Tibial nerve (tissue), 4 donors: Measurements from ENCODE around the gene AKR1A1. TPM values are rescaled to one million over a fixed set of nuclear protein-coding genes. Genes with fewer than 3 reads are reported as not detected.
A peak's percentile ranks its signal among the peaks of the same experiment; 100 is the strongest.
"Not testable (repeated sequence)": the region's sequence is repeated elsewhere in the genome, so short reads cannot be mapped to it uniquely, and the experiment has no call there.

Source experiments
- DNase-seq, 2 donors: peaks; one replicate each; pipeline ENCODE4 v3.0.0-alpha.2; 2019; ENCODE audit warnings: low spot score in 2 of 2
- H3K27ac ChIP-seq, 4 donors: fragments of 200-600 bp; sonication (generic) in 3 of 4; one replicate each; pipeline ENCODE4 v1.5.1; 2017 to 2019; ENCODE audit warnings: mild to moderate bottlenecking in 1 of 4
- H3K27me3 ChIP-seq, 2 donors: fragments of 200-600 bp; sonication (generic) in 1 of 2; one replicate each; pipeline versions ENCODE4 v1.5.1 to v1.6.0; 2017 to 2019
- H3K36me3 ChIP-seq, 3 donors: fragments of 200-600 bp; sonication (generic); one replicate each; pipeline ENCODE4 v1.5.1; 2018 to 2019
- H3K4me1 ChIP-seq, 4 donors: fragments of 200-600 bp; sonication (generic) in 3 of 4; one replicate each; pipeline ENCODE4 v1.5.1; 2017 to 2019
- H3K4me3 ChIP-seq, 4 donors: fragments of 200-600 bp; sonication (generic) in 3 of 4; one replicate each; pipeline ENCODE4 v1.5.1; 2017 to 2019; ENCODE audit warnings: mild to moderate bottlenecking in 1 of 4, moderate library complexity in 1 of 4
- H3K9me3 ChIP-seq, 4 donors: fragments of 200-600 bp; sonication (generic) in 3 of 4; one replicate each; pipeline ENCODE4 v1.5.1; 2017 to 2019
- CTCF ChIP-seq, 5 experiments: fragments of 200-600 bp in 3 of 5; fragments of 450-650 bp in 2 of 5; sonication (generic) in 3 of 5; IDR thresholded peaks; one replicate each; pipeline ENCODE4 v1.5.1; 2016 to 2019; ENCODE audit warnings: antibody characterized with exemption in 5 of 5, mild to moderate bottlenecking in 3 of 5, moderate library complexity in 2 of 5
- EP300 ChIP-seq, 2 donors: sonication (generic); formaldehyde crosslinking; IDR thresholded peaks; one replicate each; pipeline ENCODE4 v1.6.1; 2017; ENCODE audit warnings: antibody characterized with exemption in 2 of 2, mild to moderate bottlenecking in 1 of 2
- POLR2A ChIP-seq, 2 donors: fragments of 450-650 bp; IDR thresholded peaks; one replicate each; pipeline ENCODE4 v1.6.1; 2017; ENCODE audit warnings: antibody characterized with exemption in 2 of 2, mild to moderate bottlenecking in 2 of 2, moderate library complexity in 2 of 2
- WGBS, 2 donors: methylation state at CpG; one replicate each; pipeline ENCODE4 v1.1.5; 2018; 5-methylcytosine and 5-hydroxymethylcytosine counted together
- total RNA-seq, 4 donors: library from RNA; depleted of rRNA; stranded (reverse); fragments of >200 nt; gene quantifications; one replicate each; pipeline ENCODE4 v1.1.0, GENCODE V29; 2016

The AKR1A1 gene
- total RNA-seq, 4 donors from 2014 or later: 53.1 to 69.5 (median 63.5) TPM

- H3K36me3 ChIP-seq: peaks cover 6 to 94% (median 32%) of the 10 kb centered on the region in 3 donors
- no peaks in the 10 kb centered on the region for H3K27me3 ChIP-seq
- DNase-seq: peak; percentile 31 to 73
- peak overlapping the region in 1 of 4 donors; percentile 77 for H3K27ac ChIP-seq
- H3K9me3 ChIP-seq: no peaks in the 10 kb centered on the region
- peaks cover 0 to 50% (median 14%) of the 10 kb centered on the region in 4 donors for H3K4me1 ChIP-seq
- 93 to 100% methylated on average over 1 of the region's 1 CpG for WGBS, 2 donors
- no peak for TF ChIP-seq EP300 (IDR thresholded peaks at IDR 0.05)
- TF ChIP-seq CTCF (IDR thresholded peaks at IDR 0.05): peak; percentile 42 to 61 (median 58)
- H3K4me3 ChIP-seq: no peak overlapping the region
These were observed 38.0 kb upstream of the AKR1A1 start for GRCh38 chr1:45512641-45513054.

GRCh38 chr1:45513532-45514260, 36.9 kb upstream of the AKR1A1 start:
- Histone ChIP-seq H3K4me1 (peaks cover 0 to 52% (median 16%) of the 10 kb centered on the region in 4 donors), H3K36me3 (peaks cover 6 to 91% (median 32%) of the 10 kb centered on the region in 3 donors)
- not testable (repeated sequence) for DNase-seq, H3K27me3 ChIP-seq, H3K4me3 ChIP-seq, H3K9me3 ChIP-seq, H3K27ac ChIP-seq
- 79 to 82% methylated on average over 9 of the region's 9 CpGs for WGBS, 2 donors

GRCh38 chr1:45516036-45516435, 34.6 kb upstream of the AKR1A1 start:
- H3K4me1 ChIP-seq: peaks cover 0 to 49% (median 19%) of the 10 kb centered on the region in 4 donors
- no peaks in the 10 kb centered on the region for H3K9me3 ChIP-seq
- H3K36me3 ChIP-seq: peaks cover 6 to 69% (median 23%) of the 10 kb centered on the region in 3 donors
- DNase-seq: no peak
- no peak overlapping the region for H3K4me3 ChIP-seq
- H3K27ac ChIP-seq: no peak overlapping the region
- TF ChIP-seq EP300 (IDR thresholded peaks at IDR 0.05) (no peak), CTCF (IDR thresholded peaks at IDR 0.05) (no peak), POLR2A (IDR thresholded peaks at IDR 0.05) (no peak)
- WGBS, 2 donors: 42 to 53% methylated on average over 3 of the region's 3 CpGs
- H3K27me3 ChIP-seq: no peaks in the 10 kb centered on the region

GRCh38 chr1:45516465-45516864, 34.2 kb upstream of the AKR1A1 start:
- no peak overlapping the region for H3K27ac ChIP-seq
- WGBS, 2 donors: 72 to 74% methylated on average over 4 of the region's 4 CpGs

GRCh38 chr1:45518366-45518765, 32.3 kb upstream of the AKR1A1 start:
- H3K27ac ChIP-seq: peak overlapping the region in 1 of 4 donors; percentile 51
- not testable (repeated sequence) for H3K4me3 ChIP-seq, H3K27me3 ChIP-seq, DNase-seq, H3K9me3 ChIP-seq
- H3K36me3 ChIP-seq: peaks cover 3 to 48% (median 21%) of the 10 kb centered on the region in 3 donors
- WGBS, 2 donors: 87 to 90% methylated on average over 4 of the region's 4 CpGs
- peaks cover 0 to 47% (median 19%) of the 10 kb centered on the region in 4 donors for H3K4me1 ChIP-seq

More at GRCh38 chr1:45516465-45516864, 34.2 kb upstream of the AKR1A1 start:
- Histone ChIP-seq H3K27me3 (no peaks in the 10 kb centered on the region), H3K36me3 (peaks cover 6 to 64% (median 23%) of the 10 kb centered on the region in 3 donors), H3K4me1 (peaks cover 0 to 45% (median 19%) of the 10 kb centered on the region in 4 donors), H3K4me3 (no peak overlapping the region), H3K9me3 (no peaks in the 10 kb centered on the region)
- no peak for DNase-seq
- TF ChIP-seq EP300 (IDR thresholded peaks at IDR 0.05) (no peak), POLR2A (IDR thresholded peaks at IDR 0.05) (no peak), CTCF (IDR thresholded peaks at IDR 0.05) (no peak)

GRCh38 chr1:45518910-45519309, 31.7 kb upstream of the AKR1A1 start:
- no peaks in the 10 kb centered on the region for H3K9me3 ChIP-seq
- TF ChIP-seq EP300 (IDR thresholded peaks at IDR 0.05) (no peak), CTCF (IDR thresholded peaks at IDR 0.05) (no peak), POLR2A (IDR thresholded peaks at IDR 0.05) (no peak)
- peaks cover 0 to 47% (median 19%) of the 10 kb centered on the region in 4 donors for H3K4me1 ChIP-seq
- WGBS, 2 donors: 5 to 11% methylated on average over 1 of the region's 1 CpG
- no peak for DNase-seq
- peaks cover 3 to 42% (median 16%) of the 10 kb centered on the region in 3 donors for H3K36me3 ChIP-seq
- peak overlapping the region in 2 of 4 donors; percentile 51 to 63 for H3K27ac ChIP-seq
- no peak overlapping the region for H3K4me3 ChIP-seq
- H3K27me3 ChIP-seq: no peaks in the 10 kb centered on the region

GRCh38 chr1:45519774-45520173, 30.9 kb upstream of the AKR1A1 start:
- 70 to 76% methylated on average over 16 of the region's 16 CpGs for WGBS, 2 donors
- Histone ChIP-seq H3K4me3 (peak overlapping the region in 2 of 4 donors; percentile 26 to 98), H3K27ac (peak overlapping the region in 2 of 4 donors; percentile 51 to 63), H3K4me1 (peaks cover 0 to 47% (median 19%) of the 10 kb centered on the region in 4 donors), H3K36me3 (peaks cover 0 to 34% (median 7%) of the 10 kb centered on the region in 3 donors)
- DNase-seq, H3K27me3 ChIP-seq, H3K9me3 ChIP-seq: not testable (repeated sequence)
